ENCODE results near the gene CRLF1.

DNA sequence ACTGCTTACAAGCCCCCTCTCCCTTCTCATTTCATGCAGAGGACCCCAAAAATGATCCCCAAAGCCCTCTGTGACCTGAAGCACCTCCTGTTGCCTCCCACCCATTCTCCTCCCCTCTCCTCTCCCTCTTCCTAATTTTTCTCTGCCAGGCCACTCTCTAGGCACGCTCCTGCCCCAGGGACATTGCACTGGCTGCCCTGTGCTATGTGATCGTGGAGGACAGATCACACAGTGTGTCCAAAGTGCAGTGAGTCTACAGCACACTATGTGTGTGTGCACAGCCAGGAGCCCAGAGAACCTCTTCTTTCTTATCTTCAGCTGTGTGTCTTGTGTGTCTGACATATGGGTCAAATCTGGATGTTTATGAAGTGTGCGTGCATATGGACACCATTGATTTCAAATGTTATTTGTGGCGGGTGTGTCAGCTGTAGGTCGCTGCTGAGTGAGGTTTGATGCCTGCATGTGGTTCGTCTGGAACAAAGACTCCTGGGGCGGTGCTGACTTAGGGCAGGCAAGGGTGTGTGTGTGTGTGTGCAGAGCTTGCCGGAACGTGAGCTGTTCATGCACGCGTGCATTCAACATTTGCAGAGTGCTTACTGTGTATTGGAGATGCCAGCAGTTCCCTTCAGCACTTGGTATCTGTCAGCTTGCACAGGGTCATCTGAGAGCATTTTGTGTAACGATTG lies 28.2 kb upstream of the CRLF1 start:
- TF ChIP-seq POLR2AphosphoS5 (IDR thresholded peaks at IDR 0.05; ENCODE audit: borderline replicate concordance, low read depth, low read length) = no peak
- TF ChIP-seq FOXP2 (optimal IDR thresholded peaks at IDR 0.05; ENCODE audit: control extremely low read depth, extremely low read length, insufficient read depth) = no peak
- no peak for TF ChIP-seq EZH2 (IDR thresholded peaks at IDR 0.05)
